K562 (cell line): Measurements from ENCODE around the gene ZSCAN12. TPM values are rescaled to one million over a fixed set of nuclear protein-coding genes. Genes with fewer than 3 reads are reported as not detected.

Experiments
- ARID3A ChIP-seq: IDR thresholded peaks from 2 replicates; pipeline ENCODE4 v1.6.1; 2012; ENCODE audit warnings: low read depth, low read length, improper control_type of control experiment, borderline replicate concordance
- BCL6 ChIP-seq: fragments of 250-450 bp; sonication (Bioruptor Pico); IDR thresholded peaks from 2 replicates; pipeline ENCODE4 v1.4.0; 2020
- BMI1 ChIP-seq: fragments of 150-350 bp; IDR thresholded peaks from 2 replicates; pipeline ENCODE4 v1.6.1; 2014; ENCODE audit warnings: low read length
- CHD2 ChIP-seq: IDR thresholded peaks from 2 replicates; pipeline ENCODE4 v1.6.1; 2011; ENCODE audit warnings: low read depth, low read length
- CTCFL ChIP-seq: IDR thresholded peaks from 2 replicates; pipeline ENCODE4 v1.6.1; 2011; ENCODE audit warnings: borderline replicate concordance, low read depth, mild to moderate bottlenecking, moderate library complexity, low read length; ENCODE audit not compliant: insufficient read depth, poor library complexity, severe bottlenecking
- ELF4 ChIP-seq: fragments of 450-650 bp; formaldehyde crosslinking; IDR thresholded peaks from 2 replicates; pipeline ENCODE4 v1.4.0; 2022; ENCODE audit warnings: missing genetic modification characterization
- FOSL1 ChIP-seq: fragments of 200-800 bp; sonication (Bioruptor generic); conservative IDR thresholded peaks from 2 replicates; pipeline ENCODE4 v1.6.1; 2016; ENCODE audit warnings: missing genetic modification characterization, missing compliant biosample characterization
- MLX ChIP-seq, 2 experiments: fragments of 450-650 bp in 1 of 2; sonication (generic) in 1 of 2; formaldehyde crosslinking; conservative IDR thresholded peaks; 2 replicates each; pipeline versions ENCODE4 v1.4.0 to v1.8.1; 2020 to 2022; ENCODE audit warnings: mild to moderate bottlenecking in 1 of 2, missing genetic modification reagents in 1 of 2
- NFIX ChIP-seq: fragments of 250-450 bp; sonication (Bioruptor Pico); IDR thresholded peaks from 2 replicates; pipeline ENCODE4 v1.4.0; 2020; ENCODE audit warnings: low read depth, mild to moderate bottlenecking, moderate library complexity
- PHF20 ChIP-seq: fragments of 450-650 bp; IDR thresholded peaks from 2 replicates; pipeline ENCODE4 v1.6.1; 2018; ENCODE audit not compliant: partially characterized antibody
- RB1 ChIP-seq: fragments of 450-650 bp; IDR thresholded peaks from 2 replicates; pipeline ENCODE4 v1.6.1; 2017; ENCODE audit warnings: low read depth, mild to moderate bottlenecking
- RBBP5 ChIP-seq: fragments of 200-600 bp; sonication (generic); IDR thresholded peaks from 2 replicates; pipeline ENCODE4 v1.6.1; 2012; ENCODE audit warnings: borderline replicate concordance, mild to moderate bottlenecking, low read length, control low read depth, inconsistent platforms; ENCODE audit not compliant: insufficient read depth, poor library complexity, severe bottlenecking
- SMARCA5 ChIP-seq: fragments of 450-650 bp; IDR thresholded peaks from 2 replicates; pipeline ENCODE4 v1.6.1; 2016
- SRSF7 ChIP-seq: fragments of 200-400 bp; formaldehyde crosslinking; optimal IDR thresholded peaks from 2 replicates; pipeline ENCODE3; 2017; ENCODE audit warnings: mild to moderate bottlenecking, low read depth, low read length
- TBP ChIP-seq: optimal IDR thresholded peaks from 2 replicates; pipeline ENCODE3; 2011; ENCODE audit warnings: low read depth, low read length, improper control_type of control experiment
- TOE1 ChIP-seq, 2 experiments: fragments of 450-650 bp in 1 of 2; sonication (generic) in 1 of 2; formaldehyde crosslinking in 1 of 2; IDR thresholded peaks; 2 replicates each; pipeline versions ENCODE4 v1.7.1 to v1.8.0; 2016 to 2022; ENCODE audit warnings: borderline replicate concordance in 2 of 2, mild to moderate bottlenecking in 2 of 2, antibody characterized with exemption in 1 of 2, inconsistent platforms in 1 of 2, low read depth in 1 of 2, missing genetic modification reagents in 1 of 2, moderate library complexity in 1 of 2
- WHSC1 ChIP-seq: IDR thresholded peaks from one replicate; pipeline ENCODE4 v1.6.1; 2012; ENCODE audit warnings: low read length, control low read depth, inconsistent platforms
- ZC3H11A ChIP-seq: IDR thresholded peaks from 2 replicates; pipeline ENCODE4 v1.6.1; 2012; ENCODE audit warnings: low read depth, low read length, improper control_type of control experiment
- ZKSCAN1 ChIP-seq: fragments of 150-350 bp; IDR thresholded peaks from 2 replicates; pipeline ENCODE4 v1.6.1; 2016; ENCODE audit warnings: low read depth, low read length
- ZNF232 ChIP-seq: sonication (generic); formaldehyde crosslinking; IDR thresholded peaks from 2 replicates; pipeline ENCODE4 v1.8.0; 2022; ENCODE audit warnings: mild to moderate bottlenecking, missing genetic modification reagents
- ZNF354B ChIP-seq: fragments of 250-450 bp; sonication (Bioruptor Pico); IDR thresholded peaks from 2 replicates; pipeline ENCODE4 v1.4.0; 2020
- polyA plus RNA-seq, 8 experiments: library from polyadenylated mRNA; depleted of rRNA in 4 of 8; stranded (reverse) in 5 of 8; unstranded in 3 of 8; fragments of >200 nt; fragmentation: Nextera tagmentation in 2 of 8; fragmentation: Illumina TruSeq in 1 of 8; extraction: Ambion mirVana in 2 of 8; extraction: Trizol in 1 of 8; gene quantifications; 2 replicates each; pipeline versions ENCODE4 v1.2.1 to v1.2.3, GENCODE V29; 2011 to 2014; ENCODE audit warnings: inconsistent platforms in 1 of 8, missing spikeins in 1 of 8
- total RNA-seq, 7 experiments: library from RNA; depleted of rRNA in 6 of 7; stranded (reverse); fragments of >200 nt in 6 of 7; fragmentation: Illumina TruSeq in 2 of 7; extraction: Trizol in 2 of 7; gene quantifications; 2 replicates each; pipeline versions ENCODE4 v1.2.1 to v1.2.3, GENCODE V29; 2011 to 2021; ENCODE audit warnings: low replicate concordance in 1 of 7

ZSCAN12 gene
- total and polyA plus RNA-seq, 9 of the 15 experiments (the other 6 are each of a cell fraction or from before 2014, with no cell fraction given): 2.5 to 19.6 (median 12.5) TPM

DNA sequence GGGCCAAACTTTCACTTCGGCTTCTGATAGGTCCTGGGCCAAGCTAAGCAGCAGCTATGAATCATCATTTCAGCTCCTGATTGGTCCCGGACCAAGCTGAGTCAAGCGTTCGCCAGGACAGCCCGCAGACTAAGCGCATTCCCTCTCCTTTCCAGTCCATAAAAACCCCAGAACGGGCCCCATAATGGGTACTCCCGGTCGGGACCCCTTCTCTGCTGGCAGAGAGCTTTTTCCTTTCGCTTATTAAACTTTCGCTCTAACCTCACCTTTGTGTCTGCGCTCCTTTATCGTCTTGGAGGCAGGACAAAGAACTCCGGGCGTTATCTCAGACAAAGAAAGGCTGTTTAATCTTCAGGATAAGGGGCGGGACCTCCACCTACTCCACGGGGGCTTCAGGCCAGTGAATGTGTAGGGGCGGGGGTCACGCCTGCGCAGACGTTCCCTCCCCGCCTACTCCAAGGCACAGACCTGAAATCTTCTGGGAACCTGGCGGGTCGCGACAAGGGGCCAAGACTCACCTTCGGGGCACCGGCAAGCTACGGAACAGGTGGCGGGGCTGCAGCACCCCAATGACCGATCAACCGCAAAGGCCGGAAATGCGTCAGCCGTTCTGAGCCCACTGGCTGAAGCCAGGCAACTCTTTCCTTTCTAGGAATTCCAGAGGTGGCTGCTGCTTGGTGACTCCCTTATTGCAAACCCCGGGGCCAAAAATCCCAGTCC is 63.8 kb downstream of the ZSCAN12 start, which contains the start of gene ZSCAN31 (continued):
- TF ChIP-seq RBBP5 (peak; percentile 4), FOSL1 (tag) (peak; percentile 99), CTCFL (no peak), ZNF354B (CRISPR knock-in tag) (peak; percentile 47; the same call in 1 of the 2 replicates), BMI1 (peak; percentile 46; the same call in 1 of the 2 replicates), ZKSCAN1 (peak; percentile 11), TOE1 (IDR thresholded peaks at IDR 0.05; ENCODE audit: borderline replicate concordance) (no peak), TOE1 (CRISPR knock-in tag; IDR thresholded peaks at IDR 0.05; ENCODE audit: borderline replicate concordance, low read depth) (no peak; the same call in 1 of the 2 replicates), BCL6 (CRISPR knock-in tag) (peak; percentile 67; the same call in 1 of the 2 replicates), WHSC1 (no peak), SMARCA5 (no peak), ZC3H11A (no peak), ELF4 (peak; percentile 5; the same call in 1 of the 2 replicates), SRSF7 (no peak), PHF20 (peak; percentile 48), TBP (peak; percentile 93), CHD2 (peak; percentile 62), ZNF232 (CRISPR knock-in tag) (no peak; the same call in 1 of the 2 replicates), MLX (CRISPR knock-in tag; conservative IDR thresholded peaks at IDR 0.05) (peak in 1 of 2 experiments; percentile 87; a peak in 1 of 4 replicates), NFIX (CRISPR knock-in tag) (peak; percentile 7; the same call in 1 of the 2 replicates), ARID3A (no peak), RB1 (peak; percentile 62)
